ENCODE data around the gene IL32.
"Not testable (repeated sequence)": the region's sequence is repeated elsewhere in the genome, so short reads cannot be mapped to it uniquely, and the experiment has no call there.

Gene IL32

DNA sequence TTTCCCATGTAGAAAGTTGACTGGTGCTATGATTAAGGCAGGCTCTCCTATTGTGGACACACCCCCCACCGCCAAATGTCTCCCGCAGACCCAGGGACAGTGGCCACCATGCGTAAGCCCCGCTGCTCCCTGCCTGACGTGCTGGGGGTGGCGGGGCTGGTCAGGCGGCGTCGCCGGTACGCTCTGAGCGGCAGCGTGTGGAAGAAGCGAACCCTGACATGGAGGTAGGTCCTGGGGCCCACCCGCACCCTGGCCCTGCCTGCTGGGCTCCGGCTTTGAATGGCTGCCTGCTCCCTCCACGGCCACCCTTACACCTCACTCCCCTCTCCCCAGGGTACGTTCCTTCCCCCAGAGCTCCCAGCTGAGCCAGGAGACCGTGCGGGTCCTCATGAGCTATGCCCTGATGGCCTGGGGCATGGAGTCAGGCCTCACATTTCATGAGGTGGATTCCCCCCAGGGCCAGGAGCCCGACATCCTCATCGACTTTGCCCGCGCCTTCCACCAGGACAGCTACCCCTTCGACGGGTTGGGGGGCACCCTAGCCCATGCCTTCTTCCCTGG is 15.4 kb upstream of the IL32 start:
- TF ChIP-seq, protein P1, sequence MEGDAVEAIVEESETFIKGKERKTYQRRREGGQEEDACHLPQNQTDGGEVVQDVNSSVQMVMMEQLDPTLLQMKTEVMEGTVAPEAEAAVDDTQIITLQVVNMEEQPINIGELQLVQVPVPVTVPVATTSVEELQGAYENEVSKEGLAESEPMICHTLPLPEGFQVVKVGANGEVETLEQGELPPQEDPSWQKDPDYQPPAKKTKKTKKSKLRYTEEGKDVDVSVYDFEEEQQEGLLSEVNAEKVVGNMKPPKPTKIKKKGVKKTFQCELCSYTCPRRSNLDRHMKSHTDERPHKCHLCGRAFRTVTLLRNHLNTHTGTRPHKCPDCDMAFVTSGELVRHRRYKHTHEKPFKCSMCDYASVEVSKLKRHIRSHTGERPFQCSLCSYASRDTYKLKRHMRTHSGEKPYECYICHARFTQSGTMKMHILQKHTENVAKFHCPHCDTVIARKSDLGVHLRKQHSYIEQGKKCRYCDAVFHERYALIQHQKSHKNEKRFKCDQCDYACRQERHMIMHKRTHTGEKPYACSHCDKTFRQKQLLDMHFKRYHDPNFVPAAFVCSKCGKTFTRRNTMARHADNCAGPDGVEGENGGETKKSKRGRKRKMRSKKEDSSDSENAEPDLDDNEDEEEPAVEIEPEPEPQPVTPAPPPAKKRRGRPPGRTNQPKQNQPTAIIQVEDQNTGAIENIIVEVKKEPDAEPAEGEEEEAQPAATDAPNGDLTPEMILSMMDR (IDR thresholded peaks at IDR 0.05; ENCODE audit: insufficient read depth, missing control alignments), result no peak
- DNase-seq (ENCODE audit: insufficient read length, low spot score) (no peak), FAIRE-seq (no peak)

DNA sequence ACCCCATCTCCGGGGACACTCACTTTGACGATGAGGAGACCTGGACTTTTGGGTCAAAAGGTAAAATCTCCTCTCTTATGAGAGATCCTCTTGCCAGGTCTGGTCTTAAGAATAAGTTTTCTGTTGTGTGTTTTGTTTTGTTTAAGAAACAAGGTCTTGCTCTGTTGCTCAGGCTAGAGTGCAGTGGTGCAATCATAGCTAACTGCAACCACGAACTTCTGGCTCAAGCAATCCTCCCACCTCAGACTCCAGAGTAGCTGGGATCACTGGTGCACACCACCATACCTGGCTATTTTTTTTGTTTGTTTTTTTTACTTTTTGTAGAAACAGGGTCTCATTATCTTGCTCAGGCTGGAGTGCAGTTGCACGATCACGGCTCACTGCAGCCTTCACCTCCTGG is 15.0 kb upstream of the IL32 start:
- TF ChIP-seq, protein P1 (IDR thresholded peaks at IDR 0.05; ENCODE audit: insufficient read depth, missing control alignments), result no peak
- DNase-seq (ENCODE audit: insufficient read length, low spot score) (no peak), FAIRE-seq (no peak)

DNA sequence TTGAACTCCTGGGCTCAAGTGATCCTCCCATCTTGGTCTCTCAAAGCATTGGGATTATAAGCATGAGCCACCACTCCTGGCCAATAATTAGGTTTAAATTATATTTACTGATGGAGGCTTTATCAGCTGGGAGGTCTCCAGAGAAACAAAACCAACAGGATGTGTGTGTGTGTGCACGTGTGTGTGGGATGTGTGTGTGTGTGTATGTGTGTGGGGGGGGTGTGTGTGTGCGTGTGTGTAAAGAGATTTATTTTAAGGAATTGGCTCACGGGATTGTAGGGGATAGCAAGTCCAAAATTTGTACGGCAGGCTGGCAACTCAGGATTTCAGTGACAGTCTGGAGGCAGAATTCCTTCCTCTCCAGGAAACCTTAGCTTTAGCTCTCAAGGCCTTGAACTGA is 14.4 kb upstream of the IL32 start:
- no peak for DNase-seq (ENCODE audit: insufficient read length, low spot score)
- FAIRE-seq, result no peak
- TF ChIP-seq, protein P1 (IDR thresholded peaks at IDR 0.05; ENCODE audit: insufficient read depth, missing control alignments), result no peak

DNA sequence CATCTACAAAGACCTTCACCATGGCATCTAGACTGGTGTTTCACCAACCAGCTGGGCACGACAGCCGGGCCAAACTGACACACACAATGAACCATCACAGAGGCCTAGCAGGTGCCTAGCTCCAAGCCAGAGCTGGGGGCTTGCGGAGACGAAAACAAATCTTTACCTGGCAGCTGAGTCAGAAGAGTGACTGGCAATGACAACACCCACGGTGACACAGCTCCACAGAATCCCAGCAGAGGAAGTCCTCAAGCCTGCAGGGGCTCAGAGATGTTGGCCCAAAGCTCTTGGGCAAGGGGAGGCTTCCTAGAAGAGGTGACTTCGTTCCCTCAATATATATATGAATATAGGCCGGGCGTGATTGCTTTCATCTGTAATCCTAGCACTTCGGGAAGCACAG is 13.9 kb upstream of the IL32 start:
- FAIRE-seq (no peak), DNase-seq (ENCODE audit: insufficient read length, low spot score) (no peak)
- TF ChIP-seq, protein P1 (IDR thresholded peaks at IDR 0.05; ENCODE audit: insufficient read depth, missing control alignments), result no peak

DNA sequence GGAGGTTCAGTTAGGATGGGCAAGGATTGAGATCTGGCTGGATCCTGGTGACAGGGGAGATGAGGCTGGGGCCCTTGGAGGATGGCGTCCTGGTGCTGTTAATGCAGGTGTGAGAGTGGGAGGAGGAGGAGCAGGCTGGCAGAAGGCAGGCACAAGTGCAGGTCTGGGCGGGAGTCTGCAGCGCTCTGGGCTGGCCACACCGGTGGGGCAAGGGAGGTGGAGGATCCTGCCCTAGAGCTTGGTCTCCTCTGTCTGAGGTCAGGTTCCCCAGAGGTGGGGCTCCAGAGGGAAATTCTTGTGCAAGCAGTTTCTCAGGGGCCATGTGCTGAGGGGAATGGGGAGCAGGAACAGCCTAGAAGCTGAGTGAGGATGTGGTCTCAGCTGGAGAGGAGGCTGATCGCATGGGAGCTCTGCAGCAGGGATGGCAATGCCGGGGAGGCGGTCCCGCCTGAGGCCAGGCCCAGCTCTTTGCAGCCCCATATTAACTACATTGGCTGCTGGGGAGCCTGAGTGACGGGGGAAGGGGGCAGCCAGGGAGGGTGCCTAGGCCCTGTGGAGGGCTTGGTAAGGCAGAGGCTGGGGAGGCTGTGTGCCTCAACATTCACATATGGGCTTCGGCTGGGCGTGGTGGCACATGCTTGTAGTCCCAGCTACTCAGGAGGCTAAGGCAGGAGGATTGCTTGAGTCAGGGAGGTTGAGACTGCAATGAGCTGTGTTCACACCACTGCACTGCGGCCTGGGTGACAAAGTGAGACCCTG is 12.7 kb upstream of the IL32 start:
- DNase-seq (ENCODE audit: insufficient read length, low spot score); FAIRE-seq: not testable (repeated sequence)

DNA sequence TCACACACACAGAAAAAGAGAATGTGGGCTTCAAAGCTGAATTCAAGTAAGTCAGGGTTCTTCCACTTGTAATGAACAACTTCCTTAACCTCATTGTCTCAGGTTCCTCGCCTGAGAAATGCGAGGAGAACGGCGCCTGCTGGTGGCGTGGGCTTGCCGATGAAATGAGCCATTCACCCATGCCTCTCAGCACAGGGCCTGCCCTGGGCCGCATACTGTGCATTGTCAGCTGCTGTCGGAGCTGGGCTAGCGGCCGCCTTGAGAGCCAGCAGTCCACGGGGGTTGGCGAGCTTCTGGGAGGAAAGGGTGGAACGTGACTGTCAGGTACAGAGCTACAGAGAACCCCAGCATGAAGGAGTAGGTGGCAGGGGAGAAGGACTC is 12.1 kb upstream of the IL32 start:
- DNase-seq (ENCODE audit: insufficient read length, low spot score); FAIRE-seq: not testable (repeated sequence)

DNA sequence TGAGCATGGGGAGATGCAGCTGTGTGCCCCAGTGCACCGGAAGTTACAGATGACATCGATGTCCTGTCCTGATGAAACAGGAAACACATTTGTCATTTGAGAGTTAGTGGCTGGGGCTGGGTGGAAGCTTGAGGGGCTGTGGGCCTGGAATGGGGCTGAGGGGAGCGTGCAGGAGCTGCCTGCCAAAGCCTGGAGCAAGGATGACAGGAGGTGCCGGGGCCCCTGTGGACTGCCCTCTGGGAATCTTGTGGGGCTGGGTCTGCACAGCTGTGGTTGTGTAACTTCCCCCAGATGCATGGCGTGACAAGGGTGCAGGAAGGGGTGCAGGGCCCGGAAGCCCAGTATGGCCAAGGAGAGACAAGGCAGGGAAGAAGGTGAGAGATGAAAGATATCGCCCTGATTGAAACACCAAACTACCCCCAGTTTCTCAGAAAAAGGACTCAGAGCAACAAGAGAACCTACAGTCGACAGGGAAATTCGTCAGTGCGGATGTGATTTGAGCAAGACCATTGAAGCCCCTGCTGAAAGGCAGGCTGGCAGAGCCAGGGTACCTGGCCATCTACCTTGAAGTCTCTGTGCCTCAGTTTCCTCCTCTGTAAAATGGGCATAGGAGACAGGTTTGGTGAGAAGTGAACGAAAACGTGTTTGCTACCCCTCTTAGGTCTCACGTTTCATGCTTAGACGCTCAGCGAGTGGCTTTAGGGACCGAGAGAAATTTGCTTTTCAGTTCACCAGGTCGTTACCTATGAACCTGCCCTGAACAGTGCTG is 10.3 kb upstream of the IL32 start:
- FAIRE-seq (no peak), DNase-seq (ENCODE audit: insufficient read length, low spot score) (no peak)
- TF ChIP-seq, protein P1 (IDR thresholded peaks at IDR 0.05; ENCODE audit: insufficient read depth, missing control alignments), result no peak

DNA sequence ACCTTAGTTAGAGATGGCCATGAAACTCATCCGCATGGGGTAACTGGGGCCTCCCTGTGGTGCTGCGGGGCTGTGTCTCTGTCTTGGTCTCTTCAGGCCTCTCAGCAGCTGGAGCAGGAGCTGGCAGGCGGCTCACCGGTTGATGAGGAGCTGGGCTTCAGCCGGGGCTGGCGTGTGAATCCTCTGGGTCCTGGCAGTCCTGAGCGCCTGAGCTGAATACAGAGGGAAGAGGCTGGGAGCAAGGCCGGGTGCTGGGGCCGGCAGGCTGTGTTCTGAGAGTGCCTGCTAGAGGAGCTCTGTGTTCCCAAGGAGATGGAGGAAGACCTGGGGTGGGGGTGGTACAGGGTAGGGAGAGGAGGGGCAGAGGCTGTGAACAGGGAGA is 9.7 kb upstream of the IL32 start:
- DNase-seq (ENCODE audit: insufficient read length, low spot score); FAIRE-seq: not testable (repeated sequence)
